K562 (cell line): ENCODE data around the gene RGS7. TPM values are rescaled to one million over a fixed set of nuclear protein-coding genes. Genes with fewer than 3 reads are reported as not detected.

Experiments used
- ATAC-seq: fragments of 200-7000 bp; cut with Tn5 transposase; 3 replicates; pipeline ENCODE4 v1.9.1; 2020; ENCODE audit warnings: moderate library complexity
- BruUV-seq: library from RNA; stranded (reverse); fragments of 400-500 nt; replicated peaks from 2 replicates; lab custom pipeline; 2021; lab: Mats Ljungman, UMichigan
- CTCF ChIA-PET: fragments of 300-600 bp; formaldehyde crosslinking; extraction: SDS; loops from one replicate; lab custom pipeline; 2021; ENCODE audit warnings: low intra/inter-chr PET ratio; lab: Yijun Ruan, JAX
- POLR2A ChIA-PET: fragments of 300-600, 350-650 bp; sonication (Branson Sonifier 250); formaldehyde crosslinking; extraction: SDS; loops from one replicate; lab custom pipeline; 2021; ENCODE audit warnings: antibody characterized with exemption, inconsistent platforms; lab: Yijun Ruan, JAX
- DNase-seq, 4 experiments: peaks; one replicate each; pipeline versions ENCODE4 v3.0.0 to v3.0.0-alpha.2; 2011 to 2018; ENCODE audit warnings: low spot score in 3 of 4, mixed read lengths in 3 of 4; ENCODE audit errors: extremely low read depth in 1 of 4
- FAIRE-seq: peaks from 2 replicates; lab custom pipeline; 2011; peaks lifted over from hg19 to GRCh38; lab: Jason Lieb, UNC
- H2AFZ ChIP-seq: 2 replicates; pipeline ENCODE4 v1.6.0; 2011; ENCODE audit warnings: low read depth, low read length, control low read depth, inconsistent platforms
- H3K27ac ChIP-seq: fragments of 200-600 bp; 3 replicates; pipeline ENCODE4 v1.8.0; 2011; ENCODE audit warnings: low read depth, mild to moderate bottlenecking, control low read depth, inconsistent platforms, low read length, moderate library complexity, mixed read lengths; ENCODE audit errors: extremely low read depth
- H3K27me3 ChIP-seq, 2 experiments: fragments of 300-600 bp in 1 of 2; 2 replicates in 1 of 2; 3 replicates in 1 of 2; pipeline versions ENCODE4 v1.6.0 to v1.8.0; 2011; ENCODE audit warnings: inconsistent platforms in 2 of 2, low read length in 2 of 2, mild to moderate bottlenecking in 1 of 2, mixed read lengths in 1 of 2, moderate library complexity in 1 of 2; ENCODE audit not compliant: control insufficient read depth in 2 of 2, insufficient read depth in 2 of 2
- H3K36me3 ChIP-seq: fragments of 300-600 bp; 3 replicates; pipeline ENCODE4 v1.8.0; 2011; ENCODE audit warnings: mild to moderate bottlenecking, low read length, inconsistent platforms; ENCODE audit not compliant: control insufficient read depth, insufficient read depth
- H3K4me1 ChIP-seq, 2 experiments: fragments of 200-600 bp in 1 of 2; replicated peaks in 1 of 2; 2 replicates in 1 of 2; 3 replicates in 1 of 2; pipeline versions ENCODE4 v1.5.1 to v1.8.0; 2011; ENCODE audit warnings: inconsistent platforms in 2 of 2, low read length in 2 of 2, mild to moderate bottlenecking in 1 of 2, mixed read lengths in 1 of 2, moderate library complexity in 1 of 2; ENCODE audit not compliant: control insufficient read depth in 2 of 2, insufficient read depth in 2 of 2
- H3K4me2 ChIP-seq: 2 replicates; pipeline ENCODE4 v1.6.1; 2011; ENCODE audit warnings: low read length, control low read depth, inconsistent platforms, mixed read lengths; ENCODE audit not compliant: insufficient read depth
- H3K4me3 ChIP-seq: fragments of 200-600 bp; sonication (generic), shearing (Covaris generic); 2 replicates; pipeline ENCODE4 v1.5.1; 2016; ENCODE audit warnings: control low read depth, inconsistent platforms
- H3K79me2 ChIP-seq: fragments of 200-600 bp; 3 replicates; pipeline ENCODE4 v1.8.0; 2011; ENCODE audit warnings: low read length, inconsistent platforms; ENCODE audit not compliant: control insufficient read depth, insufficient read depth
- H3K9ac ChIP-seq, 2 experiments: 2 replicates each; pipeline versions ENCODE4 v1.6.0 to v1.6.1; 2011; ENCODE audit warnings: low read depth in 2 of 2, low read length in 2 of 2, control low read depth in 1 of 2, inconsistent platforms in 1 of 2, mild to moderate bottlenecking in 1 of 2, mixed read lengths in 1 of 2; ENCODE audit not compliant: insufficient read depth in 1 of 2
- H3K9me1 ChIP-seq: one replicate; pipeline ENCODE4 v1.6.0; 2011; ENCODE audit warnings: inconsistent platforms, mild to moderate bottlenecking, low read length, moderate library complexity; ENCODE audit not compliant: control insufficient read depth, insufficient read depth
- H3K9me3 ChIP-seq: replicated peaks from 2 replicates; pipeline ENCODE4 v1.5.1; 2011; ENCODE audit warnings: low read depth, low read length, inconsistent platforms; ENCODE audit not compliant: control insufficient read depth, insufficient read depth
- H4K20me1 ChIP-seq: replicated peaks from 2 replicates; pipeline ENCODE4 v1.6.1; 2011; ENCODE audit warnings: low read length, inconsistent platforms, mixed read lengths; ENCODE audit not compliant: control insufficient read depth, insufficient read depth
- RBM17 ChIP-seq: fragments of 200-400 bp; formaldehyde crosslinking; IDR thresholded peaks from 2 replicates; pipeline ENCODE4 v1.6.1; 2017; ENCODE audit warnings: low read depth, mild to moderate bottlenecking, low read length, borderline replicate concordance
- RBM39 ChIP-seq: fragments of 200-400 bp; formaldehyde crosslinking; optimal IDR thresholded peaks from 2 replicates; pipeline ENCODE3; 2018; ENCODE audit warnings: low read depth, low read length
- SRSF3 ChIP-seq: fragments of 200-400 bp; formaldehyde crosslinking; IDR thresholded peaks from 2 replicates; pipeline ENCODE4 v1.6.1; 2016; ENCODE audit warnings: mild to moderate bottlenecking, low read length, moderate library complexity; ENCODE audit not compliant: insufficient read depth
- WGBS: fragments of 100-300 bp; shearing (Covaris generic); methylation state at CpG from one replicate; pipeline ENCODE4 v1.1.6; 2016; ENCODE audit warnings: low coverage, mixed read lengths; ENCODE audit not compliant: insufficient coverage; ENCODE audit errors: missing lambda C conversion rate; 5-methylcytosine and 5-hydroxymethylcytosine counted together
- in situ Hi-C: fragments of 300-500 bp; cut with MboI; formaldehyde crosslinking; loops from 4 replicates; pipeline ENCODE4 v1.15.0; 2018; ENCODE audit warnings: inconsistent platforms, mixed read lengths
- intact Hi-C: fragments of 100-400 bp; cut with micrococcal nuclease; formaldehyde crosslinking; loops from 2 replicates; pipeline ENCODE4 v1.14.2; 2022
- polyA plus RNA-seq, 8 experiments: library from polyadenylated mRNA; depleted of rRNA in 4 of 8; stranded (reverse) in 5 of 8; unstranded in 3 of 8; fragments of >200 nt; fragmentation: Nextera tagmentation in 2 of 8; fragmentation: Illumina TruSeq in 1 of 8; extraction: Ambion mirVana in 2 of 8; extraction: Trizol in 1 of 8; gene quantifications; 2 replicates each; pipeline versions ENCODE4 v1.2.1 to v1.2.3, GENCODE V29; 2011 to 2014; ENCODE audit warnings: inconsistent platforms in 1 of 8, missing spikeins in 1 of 8
- total RNA-seq, 7 experiments: library from RNA; depleted of rRNA in 6 of 7; stranded (reverse); fragments of >200 nt in 6 of 7; fragmentation: Illumina TruSeq in 2 of 7; extraction: Trizol in 2 of 7; gene quantifications; 2 replicates each; pipeline versions ENCODE4 v1.2.1 to v1.2.3, GENCODE V29; 2011 to 2021; ENCODE audit warnings: low replicate concordance in 1 of 7
- TF ChIP-seq, protein P1 (sequence below): fragments of 450-650 bp; IDR thresholded peaks from 2 replicates; pipeline ENCODE4 v1.7.1; 2018; ENCODE audit warnings: mild to moderate bottlenecking, low read depth; ENCODE audit not compliant: partially characterized antibody

RGS7 gene
- total and polyA plus RNA-seq, 9 of the 15 experiments (the other 6 are each of a cell fraction or from before 2014, with no cell fraction given), result not detected

- Histone ChIP-seq H4K20me1 (no peaks in the 10 kb centered on the region), H3K4me2 (no peak overlapping the region), H3K4me3 (no peak overlapping the region), H3K27me3 (no peaks in the 10 kb centered on the region), H3K36me3 (no peaks in the 10 kb centered on the region), H3K9ac (no peak overlapping the region), H3K4me1 (no peaks in the 10 kb centered on the region), H3K9me1 (no peaks in the 10 kb centered on the region), H3K79me2 (no peaks in the 10 kb centered on the region), H3K27ac (no peak overlapping the region), H2AFZ (no peak overlapping the region), H3K9me3 (no peaks in the 10 kb centered on the region; the same call in 1 of the 2 replicates)
- under 1% methylated on average over 5 of the region's 5 CpGs for WGBS
- no TSS peak for BruUV-seq
- DNase-seq (no peak), ATAC-seq (no peak), FAIRE-seq (no peak)
- TF ChIP-seq RBM39 (no peak), RBM17 (no peak), SRSF3 (no peak)
- TF ChIP-seq, protein P1, sequence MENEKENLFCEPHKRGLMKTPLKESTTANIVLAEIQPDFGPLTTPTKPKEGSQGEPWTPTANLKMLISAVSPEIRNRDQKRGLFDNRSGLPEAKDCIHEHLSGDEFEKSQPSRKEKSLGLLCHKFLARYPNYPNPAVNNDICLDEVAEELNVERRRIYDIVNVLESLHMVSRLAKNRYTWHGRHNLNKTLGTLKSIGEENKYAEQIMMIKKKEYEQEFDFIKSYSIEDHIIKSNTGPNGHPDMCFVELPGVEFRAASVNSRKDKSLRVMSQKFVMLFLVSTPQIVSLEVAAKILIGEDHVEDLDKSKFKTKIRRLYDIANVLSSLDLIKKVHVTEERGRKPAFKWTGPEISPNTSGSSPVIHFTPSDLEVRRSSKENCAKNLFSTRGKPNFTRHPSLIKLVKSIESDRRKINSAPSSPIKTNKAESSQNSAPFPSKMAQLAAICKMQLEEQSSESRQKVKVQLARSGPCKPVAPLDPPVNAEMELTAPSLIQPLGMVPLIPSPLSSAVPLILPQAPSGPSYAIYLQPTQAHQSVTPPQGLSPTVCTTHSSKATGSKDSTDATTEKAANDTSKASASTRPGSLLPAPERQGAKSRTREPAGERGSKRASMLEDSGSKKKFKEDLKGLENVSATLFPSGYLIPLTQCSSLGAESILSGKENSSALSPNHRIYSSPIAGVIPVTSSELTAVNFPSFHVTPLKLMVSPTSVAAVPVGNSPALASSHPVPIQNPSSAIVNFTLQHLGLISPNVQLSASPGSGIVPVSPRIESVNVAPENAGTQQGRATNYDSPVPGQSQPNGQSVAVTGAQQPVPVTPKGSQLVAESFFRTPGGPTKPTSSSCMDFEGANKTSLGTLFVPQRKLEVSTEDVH, result no peak
- CTCF ChIA-PET, result no interaction called here
- intact Hi-C loops (no loop called here), in situ Hi-C loops (no loop called here)
- POLR2A ChIA-PET, result no interaction called here
Measured at GRCh38 chr1:241311056-241311746, 45.8 kb downstream of the RGS7 start.
